Liver (tissue), 9 donors: ENCODE measurements around the gene SHQ1. TPM values are rescaled to one million over a fixed set of nuclear protein-coding genes. Genes with fewer than 3 reads are reported as not detected.

ENCODE experiments used
- DNase-seq: peaks from one replicate; pipeline ENCODE4 v3.0.0-alpha.2; 2017; ENCODE audit warnings: low spot score
- H3K27ac ChIP-seq, 2 donors: one replicate each; pipeline ENCODE4 v1.7.0; 2013; ENCODE audit warnings: inconsistent platforms in 2 of 2, low read length in 2 of 2, control low read depth in 1 of 2, low read depth in 1 of 2, mild to moderate bottlenecking in 1 of 2
- H3K27me3 ChIP-seq, 4 donors: one replicate each; pipeline versions ENCODE4 v1.6.1 to v1.7.0; 2013; ENCODE audit warnings: low read length in 3 of 4, inconsistent platforms in 1 of 4, mild to moderate bottlenecking in 1 of 4, moderate library complexity in 1 of 4; ENCODE audit not compliant: control insufficient read depth in 4 of 4, insufficient read depth in 4 of 4
- H3K36me3 ChIP-seq, 4 donors: one replicate each; pipeline versions ENCODE4 v1.6.1 to v1.7.0; 2013; ENCODE audit warnings: low read length in 3 of 4, mild to moderate bottlenecking in 3 of 4, low read depth in 1 of 4, moderate library complexity in 1 of 4; ENCODE audit not compliant: control insufficient read depth in 4 of 4, insufficient read depth in 3 of 4
- H3K4me1 ChIP-seq, 4 donors: one replicate each; pipeline versions ENCODE4 v1.6.1 to v1.7.0; 2013; ENCODE audit warnings: low read length in 3 of 4, mild to moderate bottlenecking in 3 of 4, moderate library complexity in 1 of 4; ENCODE audit not compliant: control insufficient read depth in 4 of 4, insufficient read depth in 4 of 4
- H3K4me3 ChIP-seq, 3 donors: one replicate each; pipeline versions ENCODE4 v1.6.1 to v1.7.0; 2013; ENCODE audit warnings: low read length in 3 of 3, control low read depth in 1 of 3, low read depth in 1 of 3, mild to moderate bottlenecking in 1 of 3
- H3K9ac ChIP-seq, 2 donors: one replicate each; pipeline ENCODE4 v1.7.0; 2013; ENCODE audit warnings: low read length in 2 of 2, mild to moderate bottlenecking in 2 of 2, moderate library complexity in 2 of 2, control low read depth in 1 of 2, low read depth in 1 of 2
- H3K9me3 ChIP-seq, 4 donors: one replicate each; pipeline versions ENCODE4 v1.6.1 to v1.7.0; 2013; ENCODE audit warnings: low read length in 3 of 4; ENCODE audit not compliant: control insufficient read depth in 4 of 4
- ATF3 ChIP-seq: IDR thresholded peaks from 2 replicates; pipeline ENCODE4 v1.6.1; 2016; ENCODE audit warnings: antibody characterized with exemption
- CTCF ChIP-seq: fragments of 150-350 bp; IDR thresholded peaks from 2 replicates; pipeline ENCODE4 v1.5.1; 2017; ENCODE audit warnings: improper control_type of control experiment, low read depth, low read length; ENCODE audit not compliant: missing input control
- EGR1 ChIP-seq, 2 donors: IDR thresholded peaks; 2 replicates each; pipeline ENCODE4 v1.6.1; 2016 to 2018; ENCODE audit warnings: antibody characterized with exemption in 2 of 2, low read depth in 2 of 2
- FOXA1 ChIP-seq: IDR thresholded peaks from 2 replicates; pipeline ENCODE4 v1.6.1; 2016; ENCODE audit warnings: antibody characterized with exemption
- FOXA2 ChIP-seq: IDR thresholded peaks from 2 replicates; pipeline ENCODE4 v1.6.1; 2016; ENCODE audit warnings: antibody characterized with exemption
- GABPA ChIP-seq, 2 donors: IDR thresholded peaks in 1 of 2; conservative IDR thresholded peaks in 1 of 2; 2 replicates each; pipeline ENCODE4 v1.6.1; 2016; ENCODE audit warnings: antibody characterized with exemption in 2 of 2, mild to moderate bottlenecking in 1 of 2, moderate library complexity in 1 of 2
- HNF4A ChIP-seq, 2 donors: conservative IDR thresholded peaks; 2 replicates each; pipeline ENCODE4 v1.6.1; 2016; ENCODE audit warnings: antibody characterized with exemption in 2 of 2, mild to moderate bottlenecking in 2 of 2
- HNF4G ChIP-seq: IDR thresholded peaks from 2 replicates; pipeline ENCODE4 v1.6.1; 2016; ENCODE audit warnings: antibody characterized with exemption
- MAX ChIP-seq: IDR thresholded peaks from 2 replicates; pipeline ENCODE4 v1.6.1; 2016; ENCODE audit warnings: antibody characterized with exemption
- NR2F2 ChIP-seq: IDR thresholded peaks from 2 replicates; pipeline ENCODE4 v1.6.1; 2016; ENCODE audit warnings: antibody characterized with exemption
- RAD21 ChIP-seq, 2 donors: IDR thresholded peaks; 2 replicates each; pipeline ENCODE4 v1.6.1; 2016; ENCODE audit warnings: antibody characterized with exemption in 2 of 2, mild to moderate bottlenecking in 2 of 2
- REST ChIP-seq: IDR thresholded peaks from 2 replicates; pipeline ENCODE4 v1.6.1; 2016; ENCODE audit warnings: antibody characterized with exemption, mild to moderate bottlenecking
- SP1 ChIP-seq: IDR thresholded peaks from 2 replicates; pipeline ENCODE4 v1.6.1; 2018; ENCODE audit warnings: antibody characterized with exemption, mild to moderate bottlenecking
- TAF1 ChIP-seq: conservative IDR thresholded peaks from 2 replicates; pipeline ENCODE4 v1.6.1; 2016; ENCODE audit warnings: antibody characterized with exemption, mild to moderate bottlenecking
- YY1 ChIP-seq: IDR thresholded peaks from 2 replicates; pipeline ENCODE4 v1.6.1; 2016; ENCODE audit warnings: antibody characterized with exemption, mild to moderate bottlenecking
- ZBTB33 ChIP-seq: IDR thresholded peaks from 2 replicates; pipeline ENCODE4 v1.6.1; 2016; ENCODE audit warnings: antibody characterized with exemption
- WGBS: extraction: QIAGEN DNeasy Blood & Tissue Kit; methylation state at CpG from one replicate; pipeline ENCODE4 v1.1.7; 2013; 5-methylcytosine and 5-hydroxymethylcytosine counted together
- polyA plus RNA-seq, 2 donors: library from polyadenylated mRNA; stranded (reverse) in 1 of 2; unstranded in 1 of 2; fragments of 200-250 nt in 1 of 2; fragments of >200 nt in 1 of 2; fragmentation: Nextera tagmentation in 1 of 2; extraction: Ambion mirVana in 1 of 2; gene quantifications; one replicate each; pipeline versions ENCODE4 v1.2.1 to v1.2.3, GENCODE V29; 2013 to 2015
- total RNA-seq, 2 donors: library from RNA; depleted of rRNA; stranded (reverse); fragments of >200 nt; gene quantifications; one replicate each; pipeline ENCODE4 v1.2.3, GENCODE V29; 2014
- donor health status: healthy.
- donor health status: healthy.
- donor health status: healthy.
- donor health status: healthy.
- donor health status: healthy.

The SHQ1 gene
- total and polyA plus RNA-seq, 4 donors = 4.3 to 9.6 (median 6.1) TPM

- TF ChIP-seq ZBTB33 (no peak), FOXA2 (no peak), SP1 (no peak), TAF1 (no peak), FOXA1 (no peak)
These were observed 148.1 kb downstream of the SHQ1 start (continued) for GRCh38 chr3:72700106-72700505.

GRCh38 chr3:72699631-72700030 is 148.6 kb downstream of the SHQ1 start:
- DNase-seq = no peak
- no peak for TF ChIP-seq MAX
- no peak for TF ChIP-seq REST
- no peak for TF ChIP-seq FOXA1
- TF ChIP-seq RAD21 (IDR thresholded peaks at IDR 0.05) = no peak
- TF ChIP-seq GABPA (IDR thresholded peaks at IDR 0.05 in 1 of 2, conservative IDR thresholded peaks at IDR 0.05 in 1 of 2) = no peak
- TF ChIP-seq HNF4G = no peak
- TF ChIP-seq HNF4A (conservative IDR thresholded peaks at IDR 0.05) = no peak
- TF ChIP-seq FOXA2 = no peak
- TF ChIP-seq CTCF = no peak
- TF ChIP-seq YY1 = no peak
- no peak for TF ChIP-seq SP1
- TF ChIP-seq ATF3 = no peak
- no peak for TF ChIP-seq NR2F2
- TF ChIP-seq EGR1 (IDR thresholded peaks at IDR 0.05; ENCODE audit: low read depth in 2 of 2) = no peak
- Histone ChIP-seq H3K9ac (no peak overlapping the region), H3K27me3 (no peaks in the 10 kb centered on the region), H3K9me3 (no peaks in the 10 kb centered on the region), H3K27ac (no peak overlapping the region), H3K4me3 (no peak overlapping the region), H3K4me1 (no peaks in the 10 kb centered on the region), H3K36me3 (no peaks in the 10 kb centered on the region)
- 67% methylated on average over 5 of the region's 5 CpGs for WGBS

Other genes starting within 250 kb of the SHQ1 start
- gene GXYLT2, start 39.6 kb upstream of the SHQ1 start, total RNA-seq = under 1 TPM; 0.08 to 0.98 TPM
- under 1 TPM; 0.06 to 0.13 TPM for gene GXYLT2, start 39.6 kb upstream of the SHQ1 start, polyA plus RNA-seq
- gene PPP4R2, start 148.4 kb upstream of the SHQ1 start, total RNA-seq = 10 to 100 TPM; 32.9 to 35.9 TPM
- gene PPP4R2, start 148.4 kb upstream of the SHQ1 start, polyA plus RNA-seq = 10 to 100 TPM; 12.2 to 34.5 TPM
- gene EBLN2, start 213.2 kb upstream of the SHQ1 start, total RNA-seq = 1 to 10 TPM; 2.4 to 7.2 TPM
- 1 to 10 TPM in 1 of 2 donors, under 1 TPM in 1; 0.31 to 1.7 TPM for gene EBLN2, start 213.2 kb upstream of the SHQ1 start, polyA plus RNA-seq